HepG2 (cell line): Measurements from ENCODE around the gene FSIP1.

Source experiments
- CTCF ChIP-seq: sonication (generic); formaldehyde crosslinking; IDR thresholded peaks from 2 replicates; pipeline ENCODE4 v1.5.0; 2020; ENCODE audit warnings: mild to moderate bottlenecking, missing genetic modification reagents, moderate library complexity
- HCFC1 ChIP-seq: fragments of 150-350 bp; IDR thresholded peaks from 2 replicates; pipeline ENCODE4 v1.6.1; 2014; ENCODE audit warnings: low read depth, low read length
- HMGXB4 ChIP-seq, 2 experiments: sonication (generic) in 1 of 2; formaldehyde crosslinking in 1 of 2; IDR thresholded peaks; 2 replicates each; pipeline versions ENCODE4 v1.4.0 to v1.6.1; 2018 to 2020; ENCODE audit warnings: missing genetic modification reagents in 2 of 2, borderline replicate concordance in 1 of 2, low read depth in 1 of 2, mild to moderate bottlenecking in 1 of 2, missing biosample characterization in 1 of 2
- MXI1 ChIP-seq: IDR thresholded peaks from 3 replicates; pipeline ENCODE4 v1.6.1; 2012; ENCODE audit warnings: low read depth, low read length, inconsistent platforms, borderline replicate concordance
- POLR2A ChIP-seq, 2 experiments: IDR thresholded peaks; 2 replicates each; pipeline ENCODE4 v1.6.1; 2011; ENCODE audit warnings: low read depth in 2 of 2, low read length in 2 of 2, mild to moderate bottlenecking in 1 of 2, moderate library complexity in 1 of 2; ENCODE audit not compliant: insufficient read depth in 1 of 2
- RXRA ChIP-seq: sonication (generic); formaldehyde crosslinking; IDR thresholded peaks from 2 replicates; pipeline ENCODE4 v1.5.1; 2020; ENCODE audit warnings: missing genetic modification reagents

GRCh38 chr15:39644136-39644535 is 138.5 kb downstream of the FSIP1 start:
- TF ChIP-seq MXI1 (no peak), CTCF (CRISPR knock-in tag) (no peak), HCFC1 (no peak), RXRA (CRISPR knock-in tag) (no peak), HMGXB4 (CRISPR knock-in tag; IDR thresholded peaks at IDR 0.05; ENCODE audit: borderline replicate concordance in 1 of 2, low read depth in 1 of 2) (no peak), POLR2A (IDR thresholded peaks at IDR 0.05; ENCODE audit: insufficient read depth in 1 of 2, low read depth in 2 of 2, low read length in 2 of 2) (no peak)
